Left ventricle myocardium inferior (tissue), 1 donor: ENCODE data around the gene MYOM1. TPM values are rescaled to one million over a fixed set of nuclear protein-coding genes. Genes with fewer than 3 reads are reported as not detected.
"Not testable (repeated sequence)": the region's sequence is repeated elsewhere in the genome, so short reads cannot be mapped to it uniquely, and the experiment has no call there.

Source experiments
- DNase-seq: peaks from one replicate; pipeline ENCODE4 v3.0.0-alpha.2; 2020
- H3K27ac ChIP-seq: fragments of 200-600 bp; replicated peaks from 2 replicates; pipeline ENCODE4 v1.8.0; 2021
- H3K27me3 ChIP-seq: fragments of 200-600 bp; 2 replicates; pipeline ENCODE4 v1.8.0; 2021; ENCODE audit warnings: low read depth
- H3K36me3 ChIP-seq: fragments of 200-600 bp; 2 replicates; pipeline ENCODE4 v1.8.0; 2021
- H3K4me1 ChIP-seq: fragments of 200-600 bp; 2 replicates; pipeline ENCODE4 v1.8.0; 2021
- H3K4me3 ChIP-seq: fragments of 200-600 bp; 2 replicates; pipeline ENCODE4 v1.8.0; 2021; ENCODE audit warnings: mild to moderate bottlenecking, moderate library complexity
- H3K9me3 ChIP-seq: fragments of 200-600 bp; replicated peaks from 2 replicates; pipeline ENCODE4 v1.8.0; 2021
- CTCF ChIP-seq: fragments of 200-600 bp; IDR thresholded peaks from 2 replicates; pipeline ENCODE4 v1.8.0; 2021; ENCODE audit warnings: antibody characterized with exemption, mild to moderate bottlenecking, borderline replicate concordance
- intact Hi-C: fragments of 100-400 bp; cut with micrococcal nuclease; formaldehyde crosslinking; loops from one replicate; pipeline ENCODE4 v1.11.0; 2022
- total RNA-seq: library from RNA; stranded (reverse); fragmentation: NEBNext Ultra II Directional; extraction: Animal tissue kit (Norgen Biotek cat#: 25700); gene quantifications from one replicate; pipeline ENCODE4 v1.2.1, GENCODE V29; 2021
- donor health status: DM: no; HTN: yes; CAD: no; lungs with severe emphysema.

Gene MYOM1
- total RNA-seq, 1 donor from 2014 or later: 667 TPM

- H3K36me3 ChIP-seq: no peaks in the 10 kb centered on the region
- TF ChIP-seq CTCF: no peak
- intact Hi-C loops: no loop called here
- H3K27ac ChIP-seq: no peak overlapping the region
- no peak overlapping the region for H3K4me3 ChIP-seq
- no peaks in the 10 kb centered on the region for H3K9me3 ChIP-seq
- H3K27me3 ChIP-seq: no peaks in the 10 kb centered on the region
- DNase-seq: no peak
- H3K4me1 ChIP-seq: peaks cover 4% of the 10 kb centered on the region
Measured at GRCh38 chr18:3037423-3037915, 182.3 kb downstream of the MYOM1 start.

GRCh38 chr18:3036108-3036507 is 183.7 kb downstream of the MYOM1 start:
- DNase-seq: no peak
- Histone ChIP-seq H3K4me1 (peaks cover 4% of the 10 kb centered on the region), H3K9me3 (no peaks in the 10 kb centered on the region), H3K27me3 (no peaks in the 10 kb centered on the region), H3K4me3 (no peak overlapping the region), H3K27ac (no peak overlapping the region), H3K36me3 (no peaks in the 10 kb centered on the region)
- no peak for TF ChIP-seq CTCF
- intact Hi-C loops: no loop called here

- no peak for DNase-seq
Measured at GRCh38 chr18:3035635-3036034, 184.1 kb downstream of the MYOM1 start.

GRCh38 chr18:3032721-3033120 is 187.0 kb downstream of the MYOM1 start:
- intact Hi-C loops: no loop called here
- Histone ChIP-seq H3K27me3 (no peaks in the 10 kb centered on the region), H3K27ac (no peak overlapping the region), H3K9me3 (no peaks in the 10 kb centered on the region), H3K4me1 (peaks cover 13% of the 10 kb centered on the region), H3K4me3 (no peak overlapping the region), H3K36me3 (no peaks in the 10 kb centered on the region)
- TF ChIP-seq CTCF: no peak
- no peak for DNase-seq

More at GRCh38 chr18:3035635-3036034, 184.1 kb downstream of the MYOM1 start:
- no peak overlapping the region for H3K27ac ChIP-seq
- no peaks in the 10 kb centered on the region for H3K9me3 ChIP-seq
- peaks cover 4% of the 10 kb centered on the region for H3K4me1 ChIP-seq
- H3K4me3 ChIP-seq: no peak overlapping the region
- H3K36me3 ChIP-seq: no peaks in the 10 kb centered on the region
- no peaks in the 10 kb centered on the region for H3K27me3 ChIP-seq
- no peak for TF ChIP-seq CTCF
- intact Hi-C loops: no loop called here

GRCh38 chr18:3029215-3029952 is 190.4 kb downstream of the MYOM1 start:
- no peak for DNase-seq
- Histone ChIP-seq H3K9me3 (no peaks in the 10 kb centered on the region), H3K4me3 (no peak overlapping the region), H3K36me3 (no peaks in the 10 kb centered on the region), H3K27me3 (no peaks in the 10 kb centered on the region), H3K27ac (peak overlapping the region; percentile 47), H3K4me1 (peaks cover 19% of the 10 kb centered on the region)
- TF ChIP-seq CTCF: no peak
- intact Hi-C loops: no loop called here

GRCh38 chr18:3028115-3028514 is 191.7 kb downstream of the MYOM1 start:
- H3K4me3 ChIP-seq, DNase-seq, H3K27ac ChIP-seq, intact Hi-C loops, H3K9me3 ChIP-seq, H3K36me3 ChIP-seq, H3K27me3 ChIP-seq: not testable (repeated sequence)
- peaks cover 19% of the 10 kb centered on the region for H3K4me1 ChIP-seq
